SK-N-SH (cell line): ENCODE measurements around the gene ADIPOR2. TPM values are rescaled to one million over a fixed set of nuclear protein-coding genes. Genes with fewer than 3 reads are reported as not detected.
"Not testable (repeated sequence)": the region's sequence is repeated elsewhere in the genome, so short reads cannot be mapped to it uniquely, and the experiment has no call there.

Experiments
- CTCF ChIA-PET: fragments of 300-600, 350-600 bp; formaldehyde crosslinking; extraction: SDS; loops from one replicate; lab custom pipeline; 2021; lab: Yijun Ruan, JAX
- POLR2A ChIA-PET: fragments of 350-600 bp; sonication (Branson Sonifier 250); formaldehyde crosslinking; extraction: SDS; loops from one replicate; lab custom pipeline; 2020; ENCODE audit warnings: antibody characterized with exemption, inconsistent platforms; lab: Yijun Ruan, JAX
- DNase-seq: peaks from one replicate; pipeline ENCODE4 v3.0.0; 2012
- H2AFZ ChIP-seq: fragments of 200-600 bp; sonication (generic); 2 replicates; pipeline ENCODE4 v1.8.1; 2016; ENCODE audit warnings: antibody characterized with exemption, mild to moderate bottlenecking, low read depth
- H3F3A ChIP-seq: fragments of 200-600 bp; sonication (generic); replicated peaks from 2 replicates; pipeline ENCODE3; 2016; ENCODE audit warnings: antibody characterized with exemption, mild to moderate bottlenecking; ENCODE audit not compliant: insufficient read depth
- H3K27ac ChIP-seq, 2 experiments: fragments of 200-500 bp in 1 of 2; fragments of 200-600 bp in 1 of 2; sonication (Bioruptor generic) in 1 of 2; sonication (generic), shearing (Covaris generic) in 1 of 2; 2 replicates each; pipeline versions ENCODE4 v1.5.1 to v1.6.1; 2014 to 2016; ENCODE audit warnings: low read depth in 2 of 2, inconsistent platforms in 1 of 2, low read length in 1 of 2, mild to moderate bottlenecking in 1 of 2, mixed read lengths in 1 of 2
- H3K27me3 ChIP-seq: fragments of 200-600 bp; sonication (generic), shearing (Covaris generic); 2 replicates; pipeline ENCODE4 v1.6.1; 2016; ENCODE audit warnings: mixed run types; ENCODE audit not compliant: insufficient read depth
- H3K36me3 ChIP-seq, 2 experiments: fragments of 200-500 bp in 1 of 2; fragments of 200-600 bp in 1 of 2; sonication (Bioruptor generic) in 1 of 2; sonication (generic) in 1 of 2; replicated peaks in 1 of 2; 2 replicates each; pipeline versions ENCODE3 to v1.5.1; 2014 to 2016; ENCODE audit warnings: low read length in 1 of 2, mild to moderate bottlenecking in 1 of 2; ENCODE audit not compliant: insufficient read depth in 2 of 2, control insufficient read depth in 1 of 2
- H3K4me1 ChIP-seq, 2 experiments: fragments of 200-500 bp in 1 of 2; fragments of 200-600 bp in 1 of 2; sonication (Bioruptor generic) in 1 of 2; sonication (generic), shearing (Covaris generic) in 1 of 2; 2 replicates each; pipeline versions ENCODE4 v1.5.1 to v1.6.1; 2014 to 2016; ENCODE audit warnings: low read depth in 1 of 2, low read length in 1 of 2, mixed run types in 1 of 2; ENCODE audit not compliant: insufficient read depth in 2 of 2, control insufficient read depth in 1 of 2
- H3K4me2 ChIP-seq: fragments of 200-600 bp; sonication (generic), shearing (Covaris generic); 2 replicates; pipeline ENCODE4 v1.6.1; 2017; ENCODE audit warnings: mixed run types
- H3K4me3 ChIP-seq, 2 experiments: fragments of 200-500 bp in 1 of 2; fragments of 200-600 bp in 1 of 2; sonication (Bioruptor generic) in 1 of 2; sonication (generic), shearing (Covaris generic) in 1 of 2; 2 replicates each; pipeline versions ENCODE4 v1.5.1 to v1.8.1; 2014 to 2016; ENCODE audit warnings: low read depth in 2 of 2, inconsistent platforms in 1 of 2, low read length in 1 of 2, mild to moderate bottlenecking in 1 of 2, mixed read lengths in 1 of 2, moderate library complexity in 1 of 2
- H3K79me2 ChIP-seq: fragments of 200-600 bp; sonication (generic); 2 replicates; pipeline ENCODE4 v1.8.1; 2017; ENCODE audit warnings: mild to moderate bottlenecking; ENCODE audit not compliant: insufficient read depth
- H3K9ac ChIP-seq: fragments of 200-600 bp; sonication (generic); 2 replicates; pipeline ENCODE4 v1.6.1; 2017; ENCODE audit warnings: mixed run types
- H3K9me2 ChIP-seq: fragments of 200-600 bp; sonication (generic); 2 replicates; pipeline ENCODE4 v1.6.1; 2017; ENCODE audit warnings: mixed run types
- H3K9me3 ChIP-seq: fragments of 200-600 bp; sonication (generic); 2 replicates; pipeline ENCODE4 v1.6.1; 2017; ENCODE audit warnings: mixed run types, mild to moderate bottlenecking, moderate library complexity
- H4K20me1 ChIP-seq: fragments of 200-600 bp; sonication (generic); 2 replicates; pipeline ENCODE4 v1.6.1; 2017; ENCODE audit warnings: mild to moderate bottlenecking, mixed run types; ENCODE audit not compliant: insufficient read depth
- ELF1 ChIP-seq: IDR thresholded peaks from 2 replicates; pipeline ENCODE4 v1.4.0; 2012
- FOXJ3 ChIP-seq: sonication (generic); formaldehyde crosslinking; IDR thresholded peaks from 2 replicates; pipeline ENCODE4 v1.5.1; 2020; ENCODE audit warnings: mild to moderate bottlenecking, missing genetic modification reagents
- GABPA ChIP-seq: IDR thresholded peaks from 2 replicates; pipeline ENCODE4 v1.4.0; 2012; ENCODE audit warnings: low read depth, mild to moderate bottlenecking
- JUND ChIP-seq: IDR thresholded peaks from 2 replicates; pipeline ENCODE4 v1.4.0; 2012
- MEF2A ChIP-seq: IDR thresholded peaks from 2 replicates; pipeline ENCODE4 v1.4.0; 2012; ENCODE audit warnings: low read depth, borderline replicate concordance
- MXI1 ChIP-seq: IDR thresholded peaks from 2 replicates; pipeline ENCODE4 v1.6.1; 2012; ENCODE audit warnings: mild to moderate bottlenecking, low read depth, low read length, improper control_type of control experiment
- NFIC ChIP-seq: IDR thresholded peaks from 2 replicates; pipeline ENCODE4 v1.4.0; 2012; ENCODE audit warnings: borderline replicate concordance
- POLR2AphosphoS5 ChIP-seq: IDR thresholded peaks from 2 replicates; pipeline ENCODE4 v1.6.1; 2012; ENCODE audit warnings: low read depth, low read length
- RAD21 ChIP-seq: IDR thresholded peaks from 2 replicates; pipeline ENCODE4 v1.6.1; 2012; ENCODE audit warnings: mild to moderate bottlenecking, low read length
- RCOR1 ChIP-seq: fragments of 150-350 bp; IDR thresholded peaks from 2 replicates; pipeline ENCODE4 v1.6.1; 2017; ENCODE audit warnings: antibody characterized with exemption, low read length
- RFX5 ChIP-seq: IDR thresholded peaks from 2 replicates; pipeline ENCODE4 v1.6.1; 2012; ENCODE audit warnings: mild to moderate bottlenecking, improper control_type of control experiment, low read length
- RXRA ChIP-seq: IDR thresholded peaks from 2 replicates; pipeline ENCODE4 v1.4.0; 2012; ENCODE audit warnings: low read depth, mild to moderate bottlenecking, borderline replicate concordance
- SIN3A ChIP-seq: IDR thresholded peaks from 2 replicates; pipeline ENCODE4 v1.6.1; 2012; ENCODE audit warnings: low read depth, mild to moderate bottlenecking, low read length, moderate library complexity, borderline replicate concordance
- SMC3 ChIP-seq: IDR thresholded peaks from 2 replicates; pipeline ENCODE4 v1.6.1; 2012; ENCODE audit warnings: low read depth, low read length, improper control_type of control experiment
- TCF12 ChIP-seq: IDR thresholded peaks from 2 replicates; pipeline ENCODE4 v1.4.0; 2012
- TEAD4 ChIP-seq: IDR thresholded peaks from 2 replicates; pipeline ENCODE4 v1.4.0; 2012; ENCODE audit warnings: mild to moderate bottlenecking, borderline replicate concordance; ENCODE audit not compliant: insufficient read depth
- YY1 ChIP-seq: IDR thresholded peaks from 2 replicates; pipeline ENCODE4 v1.4.0; 2012; ENCODE audit warnings: low read depth, mild to moderate bottlenecking
- WGBS: methylation state at CpG from one replicate; pipeline ENCODE4 v1.1.6; 2017; ENCODE audit warnings: low lambda C conversion rate; 5-methylcytosine and 5-hydroxymethylcytosine counted together
- polyA plus RNA-seq, 3 experiments: library from polyadenylated mRNA; depleted of rRNA; stranded (reverse); fragments of >200 nt; gene quantifications; 2 replicates each; pipeline ENCODE4 v1.2.3, GENCODE V29; 2012
- TF ChIP-seq, protein P1 (sequence below): fragments of 150-350 bp; IDR thresholded peaks from 2 replicates; pipeline ENCODE4 v1.6.1; 2017; ENCODE audit warnings: antibody characterized with exemption, low read length, low read depth, borderline replicate concordance
- TF ChIP-seq, protein P2 (sequence below): IDR thresholded peaks from 2 replicates; pipeline ENCODE4 v1.4.0; 2012; ENCODE audit warnings: low read depth, borderline replicate concordance
- TF ChIP-seq, protein P3 (sequence below): IDR thresholded peaks from 2 replicates; pipeline ENCODE4 v1.4.0; 2012; ENCODE audit warnings: low read depth, borderline replicate concordance

Gene ADIPOR2
- polyA plus RNA-seq, 1 of the 3 experiments (the other 2 are of a cell fraction) = 17.1 TPM

DNA sequence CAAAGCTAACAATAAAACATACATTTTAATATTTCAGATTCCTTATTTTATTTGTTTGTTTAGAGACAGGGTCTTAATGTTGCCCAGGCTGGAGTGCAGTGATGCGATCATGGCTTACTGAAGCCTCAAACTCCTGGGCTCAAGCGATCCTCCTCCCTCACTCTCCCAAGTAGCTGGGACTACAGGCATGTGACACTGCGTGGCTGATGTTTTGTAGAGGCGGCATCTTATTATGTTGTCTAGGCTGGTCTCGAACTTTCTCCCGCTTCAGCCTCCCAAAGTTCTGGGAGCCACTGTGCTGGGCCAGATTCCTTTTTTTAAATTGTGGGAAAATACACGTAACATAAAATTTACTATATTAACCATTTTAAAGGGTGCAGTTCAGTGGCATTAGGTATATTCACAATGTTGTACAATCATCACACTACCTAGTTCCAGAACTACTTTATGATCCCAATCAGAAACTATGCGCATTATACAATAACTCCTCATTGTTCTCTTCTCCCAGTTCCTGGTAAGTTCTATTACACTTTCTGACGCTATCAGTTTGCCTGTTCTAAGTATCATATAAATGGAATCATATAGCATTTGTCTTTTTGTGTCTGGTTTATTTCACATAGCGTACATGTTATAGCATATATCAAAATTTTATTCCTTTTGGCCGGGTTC is 40.3 kb downstream of the ADIPOR2 start:
- ChIA-PET POLR2A (no interaction called here), CTCF (interaction anchor here (1.1 to 2.9 kb wide), 2 partner anchors 11 to 60 kb away, joined by 3 to 10 read pairs; no protein-coding TSS in a partner anchor)
- H3K27ac ChIP-seq = no peak overlapping the region
- H4K20me1 ChIP-seq = 0 out of 2 replicates have a peak, but pooled peaks cover 4% of the 10 kb centered on the region
- H3K36me3 ChIP-seq = peaks cover 2 to 5% of the 10 kb centered on the region in 2 experiments
- no peak overlapping the region for H3K4me2 ChIP-seq
- WGBS = 94% methylated on average over 11 of the region's 11 CpGs
- H3K4me3 ChIP-seq = no peak overlapping the region
- H3K9ac ChIP-seq = no peak overlapping the region
- no peak overlapping the region for H2AFZ ChIP-seq
- H3K9me3 ChIP-seq = no peaks in the 10 kb centered on the region
- H3K9me2 ChIP-seq = no peaks in the 10 kb centered on the region
- H3K79me2 ChIP-seq = peaks cover 59% of the 10 kb centered on the region; the same call in 1 of the 2 replicates
- no peaks in the 10 kb centered on the region for H3K27me3 ChIP-seq
- H3F3A ChIP-seq = peaks cover 4% of the 10 kb centered on the region
- TF ChIP-seq RXRA (no peak), YY1 (no peak), RAD21 (no peak), SMC3 (no peak), TCF12 (no peak), TEAD4 (no peak), ELF1 (no peak), RFX5 (no peak), FOXJ3 (no peak), MEF2A (no peak), JUND (no peak), RCOR1 (no peak), NFIC (no peak), SIN3A (no peak), MXI1 (no peak), POLR2AphosphoS5 (no peak), GABPA (no peak)
- TF ChIP-seq, protein P1, sequence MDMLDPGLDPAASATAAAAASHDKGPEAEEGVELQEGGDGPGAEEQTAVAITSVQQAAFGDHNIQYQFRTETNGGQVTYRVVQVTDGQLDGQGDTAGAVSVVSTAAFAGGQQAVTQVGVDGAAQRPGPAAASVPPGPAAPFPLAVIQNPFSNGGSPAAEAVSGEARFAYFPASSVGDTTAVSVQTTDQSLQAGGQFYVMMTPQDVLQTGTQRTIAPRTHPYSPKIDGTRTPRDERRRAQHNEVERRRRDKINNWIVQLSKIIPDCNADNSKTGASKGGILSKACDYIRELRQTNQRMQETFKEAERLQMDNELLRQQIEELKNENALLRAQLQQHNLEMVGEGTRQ = no peak
- TF ChIP-seq, protein P2, sequence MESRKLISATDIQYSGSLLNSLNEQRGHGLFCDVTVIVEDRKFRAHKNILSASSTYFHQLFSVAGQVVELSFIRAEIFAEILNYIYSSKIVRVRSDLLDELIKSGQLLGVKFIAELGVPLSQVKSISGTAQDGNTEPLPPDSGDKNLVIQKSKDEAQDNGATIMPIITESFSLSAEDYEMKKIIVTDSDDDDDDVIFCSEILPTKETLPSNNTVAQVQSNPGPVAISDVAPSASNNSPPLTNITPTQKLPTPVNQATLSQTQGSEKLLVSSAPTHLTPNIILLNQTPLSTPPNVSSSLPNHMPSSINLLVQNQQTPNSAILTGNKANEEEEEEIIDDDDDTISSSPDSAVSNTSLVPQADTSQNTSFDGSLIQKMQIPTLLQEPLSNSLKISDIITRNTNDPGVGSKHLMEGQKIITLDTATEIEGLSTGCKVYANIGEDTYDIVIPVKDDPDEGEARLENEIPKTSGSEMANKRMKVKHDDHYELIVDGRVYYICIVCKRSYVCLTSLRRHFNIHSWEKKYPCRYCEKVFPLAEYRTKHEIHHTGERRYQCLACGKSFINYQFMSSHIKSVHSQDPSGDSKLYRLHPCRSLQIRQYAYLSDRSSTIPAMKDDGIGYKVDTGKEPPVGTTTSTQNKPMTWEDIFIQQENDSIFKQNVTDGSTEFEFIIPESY = no peak
- TF ChIP-seq, protein P3, sequence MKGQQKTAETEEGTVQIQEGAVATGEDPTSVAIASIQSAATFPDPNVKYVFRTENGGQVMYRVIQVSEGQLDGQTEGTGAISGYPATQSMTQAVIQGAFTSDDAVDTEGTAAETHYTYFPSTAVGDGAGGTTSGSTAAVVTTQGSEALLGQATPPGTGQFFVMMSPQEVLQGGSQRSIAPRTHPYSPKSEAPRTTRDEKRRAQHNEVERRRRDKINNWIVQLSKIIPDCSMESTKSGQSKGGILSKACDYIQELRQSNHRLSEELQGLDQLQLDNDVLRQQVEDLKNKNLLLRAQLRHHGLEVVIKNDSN = no peak
- TF ChIP-seq, all 33 proteins: peak for 0
- H3K4me1 ChIP-seq = no peaks in the 10 kb centered on the region
- DNase-seq = no peak

DNA sequence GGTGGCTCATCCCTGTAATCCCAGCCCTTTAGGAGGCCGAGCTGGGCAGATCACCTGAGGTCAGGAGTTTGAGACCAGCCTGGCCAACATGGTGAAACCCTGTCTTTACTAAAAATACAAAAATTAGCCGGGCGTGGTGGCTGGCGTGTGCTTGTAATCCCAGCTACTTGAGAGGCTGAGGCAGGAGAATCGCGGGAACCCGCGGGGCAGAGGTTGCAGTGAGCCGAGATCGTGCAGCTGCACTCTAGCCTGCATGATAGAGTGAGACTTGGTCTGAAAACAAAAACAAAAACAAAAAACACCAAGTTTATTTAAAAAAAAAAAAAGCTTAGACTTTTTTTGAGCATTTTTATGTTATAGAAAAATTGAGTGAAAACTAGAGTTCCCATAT is 40.8 kb downstream of the ADIPOR2 start:
- POLR2A ChIA-PET, H3K9ac ChIP-seq, H3K27me3 ChIP-seq, H3K9me3 ChIP-seq, DNase-seq, H3K4me1 ChIP-seq, H3K36me3 ChIP-seq, H3K4me2 ChIP-seq, H3K4me3 ChIP-seq, H3F3A ChIP-seq, H2AFZ ChIP-seq, H4K20me1 ChIP-seq, H3K9me2 ChIP-seq, H3K27ac ChIP-seq: not testable (repeated sequence)
- H3K79me2 ChIP-seq = peaks cover 57% of the 10 kb centered on the region; the same call in 1 of the 2 replicates
- CTCF ChIA-PET = interaction anchor here (2.9 kb wide), 1 partner anchor 59 kb away, joined by 10 read pairs; no protein-coding TSS in a partner anchor
- 94% methylated on average over 10 of the region's 10 CpGs for WGBS
